H54 (cell line): Measurements from ENCODE around the gene GDF15.

Source experiments
- DNase-seq: peaks from one replicate; pipeline ENCODE4 v3.0.0; 2011; ENCODE audit warnings: low spot score, mixed read lengths; ENCODE audit not compliant: insufficient read length
- FAIRE-seq: peaks from 3 replicates; lab custom pipeline; 2011; peaks lifted over from hg19 to GRCh38; lab: Jason Lieb, UNC
- POLR2A ChIP-seq: IDR thresholded peaks from 2 replicates; pipeline ENCODE4 v1.6.1; 2011; ENCODE audit warnings: low read depth, mild to moderate bottlenecking, low read length

Gene GDF15

GRCh38 chr19:18412610-18413239, 26.8 kb downstream of the GDF15 start:
- no peak for TF ChIP-seq POLR2A
- DNase-seq (no peak), FAIRE-seq (no peak)

- no peak for DNase-seq
- TF ChIP-seq POLR2A, result no peak
- FAIRE-seq, result no peak
Measured at GRCh38 chr19:18414504-18415177, 28.7 kb downstream of the GDF15 start.

GRCh38 chr19:18415178-18415867, 29.4 kb downstream of the GDF15 start:
- TF ChIP-seq POLR2A, result peak; percentile 71
- FAIRE-seq, result no peak
- no peak for DNase-seq

GRCh38 chr19:18416778-18417249, 30.9 kb downstream of the GDF15 start:
- DNase-seq, result no peak
- FAIRE-seq, result no peak
- no peak for TF ChIP-seq POLR2A

DNA sequence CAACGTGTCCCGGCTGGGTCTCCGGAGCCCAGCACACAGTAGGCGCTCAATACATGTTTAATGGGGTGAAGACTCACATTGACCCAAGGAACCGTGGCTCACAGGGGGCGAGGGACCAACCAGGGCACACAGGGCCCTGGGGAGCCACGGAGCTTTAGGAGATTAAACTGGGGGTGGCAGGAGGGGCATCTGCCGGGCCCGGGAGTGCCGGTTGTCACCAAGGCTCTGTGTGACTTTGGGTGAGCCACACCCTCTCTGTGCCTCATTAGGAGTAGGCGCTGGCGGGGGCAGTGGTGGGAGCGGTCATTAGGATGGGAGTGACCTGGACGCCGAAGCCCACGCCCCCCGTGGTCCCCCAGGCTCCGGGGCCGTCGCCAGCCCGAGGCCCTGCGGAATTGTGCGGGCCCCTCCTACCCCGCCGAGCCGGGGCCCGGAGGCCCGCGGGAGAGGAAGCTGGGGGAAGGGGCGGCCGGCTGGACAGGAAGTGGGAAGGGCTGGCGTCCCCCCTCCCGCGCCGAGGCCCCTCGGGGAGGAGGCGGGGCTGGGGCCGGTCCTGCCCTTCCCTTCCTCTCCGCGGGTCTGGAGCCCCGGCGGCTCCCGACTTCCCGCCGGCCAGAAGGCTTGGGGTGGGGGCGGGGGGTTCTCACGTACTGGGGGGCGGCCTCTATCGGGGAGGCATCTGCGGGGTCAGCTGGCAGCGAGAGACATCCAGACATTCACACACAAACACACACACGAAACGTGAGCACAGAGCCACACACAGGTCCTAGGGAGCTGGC, 31.5 kb downstream of the GDF15 start:
- no peak for FAIRE-seq
- peak; percentile 84 for DNase-seq
- TF ChIP-seq POLR2A, result no peak; the same call in 1 of the 2 replicates

DNA sequence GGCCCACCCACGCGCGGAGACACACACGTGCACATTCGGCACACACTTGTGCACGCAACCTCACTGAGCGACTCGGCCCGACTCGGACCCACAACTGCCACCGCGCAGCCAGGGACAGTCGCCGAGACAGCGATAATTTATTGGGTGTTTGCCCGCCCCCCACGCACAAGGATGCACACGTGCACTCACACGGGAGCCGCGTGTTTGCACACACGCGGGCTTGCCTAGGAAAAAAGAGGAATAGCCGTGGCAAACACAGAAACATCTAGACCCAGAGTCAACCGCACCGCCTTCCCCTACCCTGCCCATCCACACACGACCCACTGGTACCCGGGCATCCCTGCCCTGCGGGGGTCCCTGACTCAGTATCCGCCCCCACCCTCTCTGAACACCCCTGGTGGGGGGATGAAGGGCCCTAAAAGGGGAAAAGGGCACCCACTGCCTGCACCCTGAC, 32.1 kb downstream of the GDF15 start:
- DNase-seq, result no peak
- no peak for TF ChIP-seq POLR2A
- FAIRE-seq, result no peak

DNA sequence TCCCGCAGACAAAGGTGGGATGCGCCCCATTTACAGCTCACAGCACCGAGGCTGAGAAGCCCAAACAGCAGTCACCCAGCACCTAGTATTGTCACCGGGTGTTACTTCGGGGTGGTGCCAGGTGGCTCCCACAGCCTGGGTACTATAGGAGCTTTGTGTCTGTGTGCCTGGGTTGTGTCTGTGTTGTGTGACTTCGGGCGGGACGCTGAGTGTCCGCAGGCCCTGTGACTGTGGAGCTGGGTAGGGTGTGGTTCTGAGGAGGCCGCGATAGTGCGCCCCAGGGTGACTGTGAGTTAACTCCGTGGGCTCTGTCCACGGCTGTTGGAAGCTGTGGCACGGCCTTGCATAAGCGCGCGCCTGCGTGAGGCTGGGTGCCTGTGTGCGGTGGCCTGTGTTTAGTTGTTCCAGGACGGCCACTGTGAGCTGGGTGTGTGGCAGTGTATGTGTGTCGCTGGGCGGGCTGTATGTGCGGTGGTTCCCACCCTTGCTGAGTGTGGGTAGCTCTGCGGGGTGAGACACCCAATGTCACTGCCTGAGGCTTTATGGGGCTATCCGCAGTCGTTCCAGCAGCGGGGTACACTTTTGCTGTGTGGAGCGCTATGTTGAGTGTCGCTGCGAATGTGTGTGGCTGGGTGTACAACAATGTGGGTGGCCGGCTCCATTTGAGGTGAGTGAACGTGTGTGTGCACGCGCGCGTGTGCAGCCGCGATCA, 32.7 kb downstream of the GDF15 start:
- FAIRE-seq (no peak), DNase-seq (no peak)
- TF ChIP-seq POLR2A, result no peak

- DNase-seq (no peak), FAIRE-seq (no peak)
- TF ChIP-seq POLR2A, result peak; percentile 10; the same call in 1 of the 2 replicates
Measured at GRCh38 chr19:18419195-18419698, 33.3 kb downstream of the GDF15 start, which contains the start of gene SSBP4. TSS of gene SSBP4 (plus strand) at chr19:18419398. CDS start at chr19:18419649, 251 bp downstream.

GRCh38 chr19:18419699-18420460, 33.9 kb downstream of the GDF15 start:
- no peak for TF ChIP-seq POLR2A
- DNase-seq, result no peak
- FAIRE-seq, result no peak

- no peak for FAIRE-seq
- DNase-seq, result no peak
- no peak for TF ChIP-seq POLR2A
Measured at GRCh38 chr19:18420930-18421329, 35.0 kb downstream of the GDF15 start.

DNA sequence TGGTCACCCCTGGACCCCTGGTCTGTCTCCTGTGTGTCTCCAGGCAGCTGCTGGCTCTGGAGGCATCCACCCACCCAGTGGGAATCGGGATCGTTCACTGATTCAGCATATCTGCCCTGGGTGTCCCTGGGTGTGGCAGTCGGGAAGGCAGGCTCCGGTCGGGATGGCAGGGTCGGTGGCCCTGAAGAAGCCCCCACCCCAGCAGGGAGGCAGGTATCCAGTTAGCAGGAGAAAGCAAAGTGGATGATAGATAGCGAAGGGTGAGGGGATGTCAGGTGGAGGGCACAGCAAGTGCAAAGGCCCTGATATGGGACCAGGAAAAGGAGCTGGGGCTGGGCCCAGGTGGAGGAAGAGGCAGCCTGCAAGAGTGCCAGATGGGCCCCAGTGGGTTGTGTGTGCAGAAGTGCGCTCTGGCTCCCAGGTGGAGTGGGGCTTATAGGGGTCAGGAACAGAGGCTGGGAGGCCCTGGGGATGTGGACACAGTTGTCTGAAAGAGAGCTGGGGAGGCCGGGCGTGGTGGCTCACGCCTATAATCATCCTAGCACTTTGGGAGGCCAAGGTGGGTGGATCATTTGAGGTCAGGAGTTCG, 35.5 kb downstream of the GDF15 start:
- FAIRE-seq, result no peak
- no peak for TF ChIP-seq POLR2A
- no peak for DNase-seq

DNA sequence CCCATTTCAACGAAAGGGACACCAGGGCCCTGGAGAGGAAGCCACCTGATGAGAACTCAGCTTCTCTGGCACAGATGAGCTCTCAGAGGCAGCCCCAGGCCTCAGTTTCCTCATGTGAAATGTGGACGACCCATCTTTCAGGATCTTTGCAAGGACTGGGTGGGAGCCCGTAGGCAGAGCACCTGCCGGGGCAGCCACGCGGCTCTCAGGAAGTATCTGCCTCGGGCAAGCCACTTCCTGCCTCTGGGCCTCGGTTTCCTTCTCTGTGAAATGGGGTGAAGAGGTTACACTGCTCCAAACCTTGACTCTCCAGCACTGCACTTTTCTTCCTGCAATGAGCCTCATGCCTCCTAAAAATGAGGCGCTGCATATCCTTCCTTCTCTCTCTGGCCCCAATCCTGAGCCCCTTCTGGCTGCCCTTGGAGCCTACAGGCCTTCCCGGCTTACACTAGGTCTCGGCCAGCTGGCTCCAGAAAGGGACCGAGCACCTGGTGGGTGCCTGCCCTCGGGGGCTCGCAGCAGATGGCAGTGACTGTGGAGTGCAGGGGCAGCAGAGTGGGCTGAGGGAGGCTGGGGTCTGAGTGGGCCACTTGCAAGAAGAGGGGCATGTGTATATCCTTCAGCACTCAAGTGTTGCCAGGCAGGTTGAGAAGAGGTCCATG, 36.7 kb downstream of the GDF15 start:
- no peak for DNase-seq
- FAIRE-seq, result no peak
- TF ChIP-seq POLR2A, result no peak
